ENCODE measurements around the gene MRC2. TPM values are rescaled to one million over a fixed set of nuclear protein-coding genes. Genes with fewer than 3 reads are reported as not detected.
"Not testable (repeated sequence)": the region's sequence is repeated elsewhere in the genome, so short reads cannot be mapped to it uniquely, and the experiment has no call there.

MRC2 gene
- total RNA-seq, 1 donor from 2014 or later = 72.3 TPM

DNA sequence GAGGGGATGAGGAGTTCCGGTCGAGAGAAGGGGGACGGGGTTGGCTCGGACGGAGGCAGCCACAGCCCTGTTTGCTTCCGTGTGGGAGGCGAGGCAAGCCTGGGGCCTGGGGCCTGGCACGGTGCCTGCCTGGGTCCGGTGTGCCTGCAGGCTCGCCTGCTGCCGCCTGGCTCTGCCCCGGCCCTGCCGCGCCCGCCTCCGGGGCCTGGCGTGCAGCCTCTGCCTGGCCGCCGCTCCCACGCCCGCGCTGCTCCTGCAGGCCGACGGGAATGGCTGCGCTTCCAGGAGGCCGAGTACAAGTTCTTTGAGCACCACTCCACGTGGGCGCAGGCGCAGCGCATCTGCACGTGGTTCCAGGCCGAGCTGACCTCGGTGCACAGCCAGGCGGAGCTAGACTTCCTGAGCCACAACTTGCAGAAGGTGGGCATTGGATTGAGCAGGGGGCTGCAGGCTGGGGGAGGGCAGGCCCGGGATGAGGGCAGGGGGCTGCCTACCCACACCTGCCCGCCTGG is 53.1 kb downstream of the MRC2 start:
- no peak for DNase-seq (ENCODE audit: low read depth, low spot score)

DNA sequence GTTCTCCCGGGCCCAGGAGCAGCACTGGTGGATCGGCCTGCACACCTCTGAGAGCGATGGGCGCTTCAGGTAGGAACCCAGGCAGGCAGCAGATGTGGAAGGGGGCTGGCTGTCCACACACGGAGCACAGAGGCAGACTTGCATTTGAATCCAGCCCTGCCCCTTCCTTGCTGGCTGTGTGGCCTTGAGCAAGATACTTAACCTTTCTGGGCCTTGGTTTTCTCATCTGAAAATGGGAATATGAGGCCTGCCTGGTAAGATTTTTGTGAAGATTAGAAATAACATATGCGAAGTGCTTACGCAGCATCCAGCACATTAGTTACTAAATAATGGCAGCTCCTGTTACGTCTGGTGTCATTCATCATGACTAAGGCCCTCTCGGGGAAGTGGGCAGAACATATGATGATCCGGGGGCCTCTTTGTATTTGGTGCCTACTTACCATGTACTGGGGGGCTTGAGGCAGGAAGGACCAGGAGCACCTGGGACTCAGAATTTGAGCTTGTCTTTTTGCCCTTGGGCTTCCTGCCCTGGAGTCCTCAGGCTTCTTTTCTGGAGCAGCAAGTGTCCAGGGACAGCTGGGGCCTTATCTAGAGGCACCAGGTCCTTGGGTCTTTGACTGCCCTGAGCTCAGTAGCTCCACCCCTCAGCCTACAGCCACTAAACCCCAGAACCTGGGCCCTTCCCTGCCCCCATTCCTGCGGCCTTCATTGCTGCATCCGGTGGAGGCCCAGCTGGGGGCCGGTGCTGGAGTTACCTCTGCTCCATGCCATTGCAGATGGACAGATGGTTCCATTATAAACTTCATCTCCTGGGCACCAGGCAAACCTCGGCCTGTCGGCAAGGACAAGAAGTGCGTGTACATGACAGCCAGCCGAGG is 53.8 kb downstream of the MRC2 start:
- DNase-seq (ENCODE audit: low read depth, low spot score) = no peak

DNA sequence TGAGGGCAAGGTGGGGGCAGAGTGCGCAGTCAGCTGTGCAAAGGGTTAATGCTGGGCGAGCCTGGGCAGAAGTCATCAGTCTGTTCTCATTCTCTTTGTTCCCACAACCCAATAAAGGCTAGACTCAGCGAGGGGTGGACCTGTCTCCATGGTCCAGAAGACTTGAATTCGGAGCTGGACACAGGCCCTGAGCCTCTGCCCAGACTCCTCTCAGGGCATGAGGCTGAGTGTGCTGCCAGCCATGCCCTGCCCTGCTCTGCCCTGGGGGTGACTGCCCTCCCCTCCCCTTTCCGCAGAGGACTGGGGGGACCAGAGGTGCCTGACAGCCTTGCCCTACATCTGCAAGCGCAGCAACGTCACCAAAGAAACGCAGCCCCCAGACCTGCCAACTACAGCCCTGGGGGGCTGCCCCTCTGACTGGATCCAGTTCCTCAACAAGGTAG is 54.5 kb downstream of the MRC2 start:
- DNase-seq (ENCODE audit: low read depth, low spot score) = no peak

DNA sequence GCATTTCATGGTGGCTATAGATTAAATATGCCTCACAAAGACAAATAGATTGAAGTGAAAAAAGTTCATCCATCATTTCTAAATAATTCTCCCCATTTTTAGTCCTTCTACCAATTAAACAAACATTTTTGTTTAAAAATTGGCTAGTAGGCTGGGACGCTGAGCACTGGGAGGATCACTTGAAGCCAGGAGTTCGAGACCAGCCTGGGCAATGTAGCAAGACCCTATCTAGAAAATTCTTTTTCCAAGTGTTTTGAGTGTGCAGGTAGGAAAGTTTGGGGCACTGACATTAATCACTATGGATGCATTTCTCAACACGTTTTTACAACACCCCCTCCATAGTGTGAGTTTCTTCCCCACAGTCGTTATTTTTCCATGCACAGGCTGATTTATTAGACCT is 56.7 kb downstream of the MRC2 start:
- no peak for DNase-seq (ENCODE audit: low read depth, low spot score)

DNA sequence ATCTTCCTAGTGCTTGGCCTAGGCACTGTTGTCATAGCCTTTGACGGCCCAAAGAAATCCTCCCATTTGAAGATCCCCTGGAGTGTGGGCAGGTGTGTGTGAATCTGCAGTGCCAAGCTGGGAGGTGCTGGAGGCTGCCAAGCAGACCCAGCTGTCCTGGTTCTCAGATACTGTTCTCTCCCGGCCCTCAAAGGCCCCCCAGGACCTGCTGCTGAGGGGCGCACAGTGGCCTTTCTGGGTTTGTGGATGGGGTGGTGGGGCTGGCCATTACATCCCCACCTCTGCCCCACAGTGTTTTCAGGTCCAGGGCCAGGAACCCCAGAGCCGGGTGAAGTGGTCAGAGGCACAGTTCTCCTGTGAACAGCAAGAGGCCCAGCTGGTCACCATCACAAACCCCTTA is 60.5 kb downstream of the MRC2 start:
- DNase-seq (ENCODE audit: low read depth, low spot score) = no peak

DNA sequence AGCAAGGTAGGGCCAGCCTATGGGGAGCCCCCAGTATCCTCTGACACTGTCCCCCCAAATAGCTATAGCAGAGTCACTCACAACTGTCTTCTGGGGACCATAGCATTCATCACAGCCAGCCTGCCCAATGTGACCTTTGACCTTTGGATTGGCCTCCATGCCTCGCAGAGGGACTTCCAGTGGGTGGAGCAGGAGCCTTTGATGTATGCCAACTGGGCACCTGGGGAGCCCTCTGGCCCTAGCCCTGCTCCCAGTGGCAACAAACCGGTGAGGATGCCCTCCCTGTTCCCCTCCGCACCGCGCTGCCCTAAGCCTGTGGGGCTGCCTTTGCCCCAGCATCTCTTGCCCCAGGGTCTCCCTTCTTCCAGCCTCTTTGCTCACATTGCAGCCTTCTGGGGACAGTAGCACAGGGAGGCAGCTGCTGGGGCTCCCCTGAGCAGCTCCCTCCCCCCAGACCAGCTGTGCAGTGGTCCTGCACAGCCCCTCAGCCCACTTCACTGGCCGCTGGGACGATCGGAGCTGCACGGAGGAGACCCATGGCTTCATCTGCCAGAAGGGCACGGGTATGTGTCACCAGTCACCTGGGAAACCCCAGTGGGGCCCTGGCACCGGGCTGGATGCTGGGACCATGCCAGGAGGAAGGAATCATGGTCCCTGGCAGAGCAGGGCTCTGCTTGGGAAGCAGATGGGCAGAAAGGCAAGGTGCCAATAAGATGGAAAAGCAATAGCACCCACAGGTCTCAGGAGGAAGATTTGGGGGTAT is 61.1 kb downstream of the MRC2 start:
- no peak for DNase-seq (ENCODE audit: low read depth, low spot score)

DNA sequence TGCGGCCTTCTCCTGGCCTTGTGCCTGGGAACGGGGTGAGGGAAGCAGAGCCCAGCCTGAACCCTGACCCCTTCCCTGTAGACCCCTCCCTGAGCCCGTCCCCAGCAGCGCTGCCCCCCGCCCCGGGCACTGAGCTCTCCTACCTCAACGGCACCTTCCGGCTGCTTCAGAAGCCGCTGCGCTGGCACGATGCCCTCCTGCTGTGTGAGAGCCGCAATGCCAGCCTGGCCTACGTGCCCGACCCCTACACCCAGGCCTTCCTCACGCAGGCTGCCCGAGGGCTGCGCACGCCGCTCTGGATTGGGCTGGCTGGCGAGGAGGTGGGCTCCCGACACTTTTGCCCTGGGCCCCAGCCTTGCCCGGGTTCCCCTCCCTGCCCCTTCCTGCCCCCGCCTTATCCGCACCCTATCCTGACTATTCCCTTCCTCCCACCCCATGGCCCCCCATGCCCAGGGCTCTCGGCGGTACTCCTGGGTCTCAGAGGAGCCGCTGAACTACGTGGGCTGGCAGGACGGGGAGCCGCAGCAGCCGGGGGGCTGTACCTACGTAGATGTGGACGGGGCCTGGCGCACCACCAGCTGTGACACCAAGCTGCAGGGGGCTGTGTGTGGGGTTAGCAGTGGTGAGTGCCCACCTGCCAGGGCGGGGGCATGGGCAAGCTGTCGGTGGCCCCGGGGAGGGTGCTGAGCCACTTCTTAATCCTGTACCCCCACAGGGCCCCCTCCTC is 62.1 kb downstream of the MRC2 start:
- DNase-seq (ENCODE audit: low read depth, low spot score) = no peak

DNA sequence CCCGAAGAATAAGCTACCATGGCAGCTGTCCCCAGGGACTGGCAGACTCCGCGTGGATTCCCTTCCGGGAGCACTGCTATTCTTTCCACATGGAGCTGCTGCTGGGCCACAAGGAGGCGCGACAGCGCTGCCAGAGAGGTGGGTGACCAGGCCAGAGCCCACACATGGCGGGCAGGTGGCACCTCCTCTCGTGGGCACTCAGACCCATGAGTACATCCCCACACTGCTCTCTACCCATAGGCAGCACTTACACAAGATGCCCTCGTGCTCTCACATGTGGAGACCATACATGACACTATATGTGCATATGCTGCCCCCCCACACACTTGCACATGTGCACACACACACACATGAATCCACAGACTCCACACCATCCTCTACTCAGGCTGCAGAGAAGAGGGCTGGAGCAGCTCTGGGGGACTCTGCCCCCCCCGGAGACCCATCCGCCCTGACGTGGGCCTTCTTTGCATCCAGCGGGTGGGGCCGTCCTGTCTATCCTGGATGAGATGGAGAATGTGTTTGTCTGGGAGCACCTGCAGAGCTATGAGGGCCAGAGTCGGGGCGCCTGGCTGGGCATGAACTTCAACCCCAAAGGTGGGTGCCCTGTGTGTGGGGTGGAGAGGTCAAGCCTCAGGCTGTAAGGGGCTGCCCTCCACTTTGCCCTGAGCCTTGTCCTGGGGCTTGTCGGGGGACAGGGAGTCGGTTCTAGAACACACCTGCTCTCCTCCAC is 62.9 kb downstream of the MRC2 start:
- DNase-seq (ENCODE audit: low read depth, low spot score) = no peak

DNA sequence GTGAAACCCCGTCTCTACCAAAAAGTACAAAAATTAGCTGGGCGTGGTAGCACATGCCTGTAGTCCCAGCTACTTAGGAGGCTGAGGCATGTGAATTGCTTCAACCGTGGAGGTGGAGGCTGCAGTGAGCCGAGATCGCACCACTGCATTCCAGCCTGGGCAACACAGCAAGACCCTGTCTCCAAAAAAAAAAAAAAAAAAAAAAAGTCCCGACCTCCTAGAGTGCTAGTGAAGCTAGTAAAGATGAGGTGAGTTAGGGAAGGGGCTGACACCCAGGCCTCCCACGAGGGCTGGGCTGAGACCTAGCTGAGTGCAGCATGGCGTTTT is 64.1 kb downstream of the MRC2 start:
- not testable (repeated sequence) for DNase-seq (ENCODE audit: low read depth, low spot score)

DNA sequence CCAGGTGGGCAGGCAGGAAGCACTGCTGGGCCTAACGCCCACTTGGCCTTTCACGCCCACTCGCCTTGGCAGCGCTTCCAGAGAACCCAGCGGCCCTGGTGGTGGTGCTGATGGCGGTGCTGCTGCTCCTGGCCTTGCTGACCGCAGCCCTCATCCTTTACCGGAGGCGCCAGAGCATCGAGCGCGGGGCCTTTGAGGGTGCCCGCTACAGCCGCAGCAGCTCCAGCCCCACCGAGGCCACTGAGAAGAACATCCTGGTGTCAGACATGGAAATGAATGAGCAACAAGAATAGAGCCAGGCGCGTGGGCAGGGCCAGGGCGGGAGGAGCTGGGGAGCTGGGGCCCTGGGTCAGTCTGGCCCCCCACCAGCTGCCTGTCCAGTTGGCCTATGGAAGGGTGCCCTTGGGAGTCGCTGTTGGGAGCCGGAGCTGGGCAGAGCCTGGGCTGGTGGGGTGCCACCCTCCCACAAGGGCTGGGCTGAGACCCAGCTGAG is 64.7 kb downstream of the MRC2 start:
- DNase-seq (ENCODE audit: low read depth, low spot score) = no peak

DNA sequence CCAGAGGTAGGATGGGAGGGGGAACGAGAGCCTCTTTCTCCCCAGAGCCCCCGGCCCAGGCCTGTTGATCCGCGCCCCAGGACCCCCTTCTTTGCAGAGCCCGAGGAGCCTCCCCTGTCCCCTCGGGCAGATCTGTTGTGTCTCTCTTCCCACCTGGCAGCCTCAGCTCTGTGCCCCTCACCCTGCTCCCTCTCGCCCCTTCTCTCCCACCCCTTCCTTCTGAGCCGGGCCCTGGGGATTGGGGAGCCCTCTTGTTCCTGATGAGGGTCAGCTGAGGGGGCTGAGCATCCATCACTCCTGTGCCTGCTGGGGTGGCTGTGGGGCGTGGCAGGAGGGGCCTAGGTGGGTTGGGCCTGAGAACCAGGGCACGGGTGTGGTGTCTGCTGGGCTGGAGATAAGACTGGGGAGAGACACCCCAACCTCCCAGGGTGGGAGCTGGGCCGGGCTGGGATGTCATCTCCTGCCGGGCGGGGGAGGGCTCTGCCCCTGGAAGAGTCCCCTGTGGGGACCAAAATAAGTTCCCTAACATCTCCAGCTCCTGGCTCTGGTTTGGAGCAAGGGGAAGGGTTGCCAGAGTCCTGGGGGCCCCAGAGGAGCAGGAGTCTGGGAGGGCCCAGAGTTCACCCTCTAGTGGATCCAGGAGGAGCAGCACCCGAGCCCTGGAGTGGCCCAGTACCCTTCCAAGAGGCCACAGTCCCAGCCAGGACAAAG is 65.4 kb downstream of the MRC2 start:
- DNase-seq (ENCODE audit: low read depth, low spot score) = no peak

DNA sequence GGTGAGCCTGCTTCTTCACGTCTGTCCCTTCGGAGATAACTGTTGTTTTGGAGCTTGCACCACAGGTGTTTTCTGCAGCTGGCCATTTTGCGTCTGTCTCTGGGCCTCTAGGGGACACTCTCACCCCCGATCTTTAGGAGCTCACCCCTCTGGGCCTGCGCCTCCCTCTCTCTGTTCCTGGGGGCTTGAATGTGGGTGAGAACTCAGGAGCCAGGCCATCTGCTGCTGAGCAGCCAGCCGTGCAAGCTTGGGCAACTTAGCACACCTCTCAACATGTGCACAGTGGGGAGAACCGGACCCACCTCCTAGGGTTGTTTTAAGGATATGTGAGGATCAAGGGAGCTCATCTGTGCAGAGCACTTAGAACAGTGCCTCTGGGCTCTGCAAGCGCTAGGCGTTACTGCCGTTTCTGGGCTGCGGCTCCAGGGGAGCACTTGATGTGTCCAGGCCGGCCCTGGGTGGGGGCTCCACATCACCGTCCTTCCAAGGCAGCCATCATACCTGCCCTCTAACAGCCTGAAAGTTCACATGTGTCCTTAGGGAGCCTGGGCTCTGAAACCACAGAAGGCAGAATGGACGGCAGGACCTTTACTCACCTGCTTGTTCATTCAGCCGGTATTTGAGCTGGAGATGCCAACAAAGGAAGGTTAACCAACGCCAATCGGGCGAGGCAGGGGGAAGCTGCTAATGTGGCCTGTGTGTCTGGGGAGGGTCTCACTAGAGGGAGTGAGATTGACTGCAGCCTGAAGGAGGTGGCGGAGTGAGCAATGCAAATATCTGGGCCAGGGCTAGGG is 66.3 kb downstream of the MRC2 start:
- no peak for DNase-seq (ENCODE audit: low read depth, low spot score)

DNA sequence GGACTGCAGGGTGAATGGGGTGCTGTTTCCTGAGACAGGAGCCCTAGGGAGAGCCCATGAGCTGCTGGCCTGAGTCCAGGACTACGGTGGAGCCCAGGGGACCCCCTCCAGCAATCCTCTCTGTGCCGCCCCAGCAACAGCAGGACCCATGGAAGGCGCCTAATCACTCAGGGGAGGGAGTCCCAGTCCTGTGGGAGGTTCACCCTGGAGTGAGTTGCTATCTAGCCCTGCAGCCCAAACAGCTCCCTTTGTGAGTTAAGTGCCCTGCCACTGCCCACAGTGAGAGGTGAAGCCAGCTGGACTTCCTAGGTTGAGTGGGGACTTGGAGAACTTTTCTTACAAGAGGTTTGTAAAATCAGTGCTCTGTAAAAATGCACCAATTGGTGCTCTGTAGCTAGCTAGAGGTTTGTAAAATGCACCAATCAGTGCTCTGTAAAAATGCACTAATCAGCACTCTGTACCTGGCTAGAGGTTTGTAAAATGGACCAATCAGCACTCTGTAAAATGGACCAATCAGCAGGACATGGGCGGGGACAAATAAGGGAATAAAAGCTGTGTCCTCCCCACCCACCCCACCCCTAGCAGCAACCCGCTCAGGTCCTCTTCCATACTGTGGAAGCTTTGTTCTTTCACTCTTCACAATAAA is 67.7 kb downstream of the MRC2 start:
- not testable (repeated sequence) for DNase-seq (ENCODE audit: low read depth, low spot score)

DNA sequence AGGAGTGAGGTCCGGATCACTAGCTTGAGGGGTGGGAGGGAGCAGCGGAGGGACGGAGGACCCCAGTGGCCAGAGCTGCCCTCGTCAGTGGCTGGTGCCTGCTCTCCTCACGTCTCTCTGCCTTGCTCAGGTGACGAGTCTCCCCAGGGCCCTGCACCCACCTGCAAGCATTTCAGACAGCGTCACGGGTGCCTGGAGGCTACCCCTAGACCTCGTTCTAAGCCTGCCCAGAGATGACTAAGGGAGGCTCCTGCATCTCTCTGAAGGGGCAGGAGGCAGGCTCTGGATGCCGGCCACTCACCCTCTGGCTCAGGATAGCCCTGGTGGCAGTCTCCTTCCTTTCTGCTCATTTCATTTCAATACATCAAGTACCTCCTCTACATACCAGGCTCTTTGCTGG is 68.8 kb downstream of the MRC2 start:
- no peak for DNase-seq (ENCODE audit: low read depth, low spot score)

DNA sequence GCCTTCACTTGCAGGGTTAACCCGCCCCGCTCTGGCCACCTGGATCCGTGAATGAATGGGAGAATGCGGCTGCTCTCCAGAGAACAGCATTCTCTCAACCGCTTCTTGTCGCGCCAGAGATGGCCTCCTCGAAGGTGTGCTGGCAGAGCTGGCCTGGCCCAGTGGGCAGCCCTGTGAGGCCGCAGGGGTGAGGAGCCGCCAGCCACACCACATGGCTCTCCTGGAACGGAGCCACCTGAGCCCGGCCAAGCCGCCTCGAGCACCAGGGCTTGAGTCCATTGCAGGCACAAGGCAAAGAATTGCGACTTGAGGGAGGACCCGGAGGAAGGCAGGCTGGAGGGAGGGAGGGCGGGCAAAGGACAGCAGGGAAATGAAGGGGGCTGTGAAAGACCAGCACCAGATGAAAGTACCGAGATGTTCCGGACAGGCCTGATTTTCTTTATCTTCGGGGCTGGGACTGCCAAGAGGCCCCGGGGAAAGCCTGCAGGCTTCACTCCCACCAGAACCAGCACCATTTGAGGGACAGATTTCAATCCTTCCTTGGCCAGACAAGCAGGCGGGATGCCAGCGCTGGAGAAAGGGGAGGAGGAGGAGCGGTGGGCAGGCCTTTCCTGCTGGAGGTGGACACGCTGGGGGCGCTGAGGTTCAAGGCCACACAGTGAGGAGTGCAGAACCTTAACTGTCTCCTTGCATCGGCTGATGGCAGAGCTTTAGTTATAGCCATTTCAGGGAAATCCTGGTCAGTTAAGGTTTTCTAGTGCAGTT is 69.4 kb downstream of the MRC2 start:
- DNase-seq (ENCODE audit: low read depth, low spot score) = no peak

DNA sequence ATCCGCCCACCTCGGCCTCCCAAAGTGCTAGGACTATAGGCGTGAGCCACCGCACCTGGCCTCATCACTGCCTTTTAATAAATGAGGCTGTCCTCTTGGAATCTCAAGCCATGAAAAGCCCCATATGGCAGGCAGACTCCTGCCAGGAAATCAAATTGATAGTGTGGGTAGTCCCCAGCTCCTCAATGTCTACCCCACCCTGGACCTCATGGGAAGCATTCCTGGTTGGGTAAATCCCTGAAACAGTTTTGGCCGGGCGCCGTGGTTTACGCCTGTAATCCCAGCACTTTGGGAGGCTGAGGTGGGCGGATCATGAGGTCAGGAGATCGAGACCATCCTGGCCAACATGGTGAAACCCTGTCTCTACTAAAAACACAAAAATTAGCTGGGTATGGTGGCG is 71.0 kb downstream of the MRC2 start:
- not testable (repeated sequence) for DNase-seq (ENCODE audit: low read depth, low spot score)

DNA sequence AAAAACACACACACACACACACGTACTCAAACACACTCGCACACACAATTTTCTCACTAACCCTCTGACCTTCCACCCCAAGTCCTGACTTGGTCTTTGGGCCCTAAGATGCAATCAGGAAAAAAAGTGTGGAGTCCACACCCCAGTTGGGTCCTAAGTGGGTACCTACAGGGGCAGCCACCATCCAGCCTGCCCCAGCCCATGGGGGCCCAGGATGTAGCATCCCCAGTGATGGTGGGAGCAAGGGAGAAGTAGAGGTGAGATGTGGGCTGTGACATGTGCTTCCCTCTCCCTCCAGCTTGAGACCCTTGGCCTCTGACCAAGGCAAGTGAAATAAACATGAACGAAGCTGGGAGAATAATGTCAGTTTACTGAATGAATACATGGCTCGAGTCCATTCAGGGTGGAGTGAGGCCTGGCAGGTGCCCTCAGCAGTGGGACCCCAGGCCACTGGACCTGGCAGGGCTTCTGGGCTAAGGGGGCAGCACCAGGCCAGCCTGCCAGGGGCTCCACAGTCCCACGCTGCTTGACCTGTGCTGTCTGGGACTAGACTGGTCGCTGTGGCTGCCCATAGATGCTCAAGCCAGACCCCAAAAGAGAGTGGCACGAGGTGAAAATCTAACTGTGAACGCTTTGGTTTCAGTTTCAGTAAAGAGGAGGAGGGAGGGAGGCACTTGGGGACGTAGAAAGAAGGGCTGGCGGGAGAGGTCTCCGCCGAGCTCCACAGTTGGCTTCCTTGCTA is 73.7 kb downstream of the MRC2 start:
- DNase-seq (ENCODE audit: low read depth, low spot score) = no peak

DNA sequence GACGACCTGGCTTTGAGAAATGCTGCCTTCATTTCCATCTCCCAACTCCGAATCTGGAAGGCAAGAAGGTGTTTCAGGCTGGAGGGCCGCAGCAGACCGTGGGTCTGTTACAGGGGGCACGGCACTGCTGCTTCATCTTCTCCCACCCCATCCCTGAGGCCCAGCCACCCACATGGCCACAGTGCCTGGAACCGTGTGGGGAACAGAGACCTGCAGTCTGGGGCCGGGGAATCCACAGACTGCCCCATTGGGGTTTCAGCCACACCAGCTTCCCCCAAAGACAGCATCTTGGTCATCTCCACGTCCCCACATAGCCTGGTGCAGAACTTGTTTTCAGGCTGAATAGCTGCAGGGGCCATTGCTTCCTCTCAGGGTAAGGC is 74.2 kb downstream of the MRC2 start:
- no peak for DNase-seq (ENCODE audit: low read depth, low spot score)
